Smooth muscle cell (in vitro differentiated cells): ENCODE results near the gene BIVM. TPM values are rescaled to one million over a fixed set of nuclear protein-coding genes. Genes with fewer than 3 reads are reported as not detected.

Experiments
- DNase-seq: peaks from one replicate; lab custom pipeline; 2025; ENCODE audit not compliant: unreplicated experiment; lab: John Stamatoyannopoulos, UW
- H2AFZ ChIP-seq: fragments of 200-600 bp; sonication (generic); 2 replicates; pipeline ENCODE4 v1.6.0; 2016; ENCODE audit warnings: antibody characterized with exemption, low read depth, mild to moderate bottlenecking
- H3F3A ChIP-seq: fragments of 200-600 bp; sonication (generic); 2 replicates; pipeline ENCODE4 v1.6.0; 2017; ENCODE audit warnings: antibody characterized with exemption, low read depth
- H3K27ac ChIP-seq: fragments of 200-600 bp; sonication (generic); 2 replicates; pipeline ENCODE4 v1.5.1; 2016; ENCODE audit warnings: low read depth, mild to moderate bottlenecking
- H3K27me3 ChIP-seq: fragments of 200-600 bp; sonication (generic); 2 replicates; pipeline ENCODE4 v1.6.1; 2016; ENCODE audit warnings: low read depth, mild to moderate bottlenecking
- H3K36me3 ChIP-seq: fragments of 200-600 bp; sonication (generic); 2 replicates; pipeline ENCODE4 v1.5.1; 2016; ENCODE audit warnings: low read depth
- H3K4me1 ChIP-seq: fragments of 200-600 bp; sonication (generic); 2 replicates; pipeline ENCODE4 v1.5.1; 2016; ENCODE audit warnings: low read depth
- H3K4me2 ChIP-seq: fragments of 200-600 bp; sonication (generic); 2 replicates; pipeline ENCODE4 v1.6.0; 2016; ENCODE audit warnings: mild to moderate bottlenecking
- H3K4me3 ChIP-seq: fragments of 200-600 bp; sonication (generic); 2 replicates; pipeline ENCODE4 v1.5.1; 2016; ENCODE audit warnings: mild to moderate bottlenecking
- H3K79me2 ChIP-seq: fragments of 200-600 bp; sonication (generic); 2 replicates; pipeline ENCODE4 v1.6.0; 2016; ENCODE audit warnings: low read depth, mild to moderate bottlenecking
- H3K9ac ChIP-seq: fragments of 200-600 bp; sonication (generic); 2 replicates; pipeline ENCODE4 v1.6.0; 2016; ENCODE audit warnings: low read depth
- H3K9me3 ChIP-seq: fragments of 200-600 bp; sonication (generic); replicated peaks from 2 replicates; pipeline ENCODE4 v1.5.1; 2016; ENCODE audit warnings: low read depth
- H4K20me1 ChIP-seq: fragments of 200-600 bp; sonication (generic); 2 replicates; pipeline ENCODE4 v1.6.0; 2016; ENCODE audit warnings: low read depth
- WGBS: methylation state at CpG from one replicate; pipeline ENCODE4 v1.1.7; 2016; ENCODE audit warnings: low lambda C conversion rate; 5-methylcytosine and 5-hydroxymethylcytosine counted together
- polyA plus RNA-seq: library from polyadenylated mRNA; unstranded; fragments of >200 nt; fragmentation: Nextera tagmentation; extraction: Ambion mirVana; gene quantifications from 2 replicates; pipeline ENCODE4 v1.2.1, GENCODE V29; 2016
- total RNA-seq: library from RNA; depleted of rRNA; stranded (reverse); fragments of >200 nt; gene quantifications from 2 replicates; pipeline ENCODE4 v1.2.3, GENCODE V29; 2014
- TF ChIP-seq, protein P1 (sequence below): fragments of 200-600 bp; sonication (generic); IDR thresholded peaks from 2 replicates; pipeline ENCODE4 v1.5.1; 2017; ENCODE audit warnings: borderline replicate concordance, mild to moderate bottlenecking, antibody characterized with exemption; ENCODE audit not compliant: insufficient read depth, poor library complexity, severe bottlenecking

The BIVM gene
- total and polyA plus RNA-seq, 2 experiments from 2014 or later, result 7.7 to 9.1 TPM

DNA sequence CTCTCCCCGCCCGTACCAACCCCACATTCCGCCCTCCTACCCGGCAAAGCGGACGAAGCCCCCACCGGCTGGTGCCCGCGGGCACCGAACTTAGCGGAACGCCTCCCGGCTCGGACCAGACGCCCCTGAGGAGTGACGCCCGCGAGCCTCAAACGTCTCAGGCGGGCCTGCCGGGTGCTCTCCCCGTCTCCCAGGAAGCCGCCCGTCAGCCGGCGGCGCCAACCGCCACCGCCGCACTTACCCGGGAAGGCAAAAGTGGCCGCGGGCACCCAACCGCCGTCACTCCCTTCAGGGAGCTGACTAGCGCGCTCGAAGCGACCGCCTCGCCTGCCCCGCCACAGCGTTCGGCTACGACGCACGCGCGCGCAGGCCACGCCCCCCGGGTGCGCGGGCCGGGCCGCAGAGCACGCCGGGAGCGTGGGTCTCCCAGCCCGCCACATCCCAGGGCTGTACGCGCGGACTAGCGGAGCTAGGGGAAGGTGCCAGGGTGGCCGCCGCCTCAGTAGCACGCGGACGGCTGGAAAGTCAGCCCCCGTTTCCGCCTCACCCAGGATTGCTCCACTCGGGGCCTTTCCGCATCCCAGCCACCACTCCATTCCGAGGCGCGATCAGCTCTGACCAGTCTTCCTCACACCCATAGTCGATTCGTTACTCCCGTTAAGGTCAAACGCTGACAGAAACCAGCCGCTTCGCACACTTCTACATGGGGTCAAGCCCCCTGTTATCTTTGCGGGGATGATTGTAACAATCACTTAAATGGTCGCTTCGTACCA is 25.3 kb upstream of the BIVM start, which contains the start of gene TEX30:
TEX30 (minus strand) TSS at position 346 of the 773 bp plus-strand sequence. CDS start 3,760 bp downstream, outside the sequence.
- DNase-seq, result peak; percentile 60
- peak within 1 kb of the TSS; percentile 100 for H2AFZ ChIP-seq
- no peaks in the 10 kb centered on the region for H3F3A ChIP-seq
- peaks cover 10% of the 10 kb centered on the region for H3K79me2 ChIP-seq
- no peaks in the 10 kb centered on the region for H3K27me3 ChIP-seq
- 11% methylated on average over 82 of the region's 85 CpGs for WGBS
- H3K4me1 ChIP-seq, result peaks cover 10% of the 10 kb centered on the region
- H3K4me2 ChIP-seq, result peak within 1 kb of the TSS; percentile 89
- H3K9me3 ChIP-seq, result no peaks in the 10 kb centered on the region
- TF ChIP-seq, protein P1, sequence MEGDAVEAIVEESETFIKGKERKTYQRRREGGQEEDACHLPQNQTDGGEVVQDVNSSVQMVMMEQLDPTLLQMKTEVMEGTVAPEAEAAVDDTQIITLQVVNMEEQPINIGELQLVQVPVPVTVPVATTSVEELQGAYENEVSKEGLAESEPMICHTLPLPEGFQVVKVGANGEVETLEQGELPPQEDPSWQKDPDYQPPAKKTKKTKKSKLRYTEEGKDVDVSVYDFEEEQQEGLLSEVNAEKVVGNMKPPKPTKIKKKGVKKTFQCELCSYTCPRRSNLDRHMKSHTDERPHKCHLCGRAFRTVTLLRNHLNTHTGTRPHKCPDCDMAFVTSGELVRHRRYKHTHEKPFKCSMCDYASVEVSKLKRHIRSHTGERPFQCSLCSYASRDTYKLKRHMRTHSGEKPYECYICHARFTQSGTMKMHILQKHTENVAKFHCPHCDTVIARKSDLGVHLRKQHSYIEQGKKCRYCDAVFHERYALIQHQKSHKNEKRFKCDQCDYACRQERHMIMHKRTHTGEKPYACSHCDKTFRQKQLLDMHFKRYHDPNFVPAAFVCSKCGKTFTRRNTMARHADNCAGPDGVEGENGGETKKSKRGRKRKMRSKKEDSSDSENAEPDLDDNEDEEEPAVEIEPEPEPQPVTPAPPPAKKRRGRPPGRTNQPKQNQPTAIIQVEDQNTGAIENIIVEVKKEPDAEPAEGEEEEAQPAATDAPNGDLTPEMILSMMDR, result no peak
- peak within 1 kb of the TSS; percentile 84 for H3K9ac ChIP-seq
- peak within 1 kb of the TSS; percentile 73 for H3K27ac ChIP-seq
- H4K20me1 ChIP-seq, result no peaks in the 10 kb centered on the region
- H3K4me3 ChIP-seq, result peak within 1 kb of the TSS; percentile 79
- H3K36me3 ChIP-seq, result no peaks in the 10 kb centered on the region

DNA sequence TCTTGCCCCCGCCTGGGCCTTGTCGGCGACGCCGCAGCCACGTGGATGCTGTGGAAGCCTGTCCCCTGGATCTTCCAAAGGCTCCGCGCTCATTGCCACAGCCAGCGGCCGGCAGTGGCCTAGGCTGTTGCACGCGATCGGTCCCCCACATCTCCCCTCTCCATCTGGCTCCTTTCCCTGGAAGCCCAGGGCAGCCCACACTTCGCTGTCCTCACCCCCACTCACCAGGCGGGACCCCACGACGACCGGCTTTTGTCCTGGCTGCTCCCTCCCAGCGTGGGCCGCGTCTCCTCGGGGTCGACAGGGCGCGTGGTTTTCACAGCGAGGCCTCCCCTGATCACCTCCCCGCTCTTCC is 24.7 kb upstream of the BIVM start:
- peak overlapping the region; percentile 79 for H3K4me3 ChIP-seq
- no peak for DNase-seq
- H3K79me2 ChIP-seq, result peaks cover 6% of the 10 kb centered on the region
- H3K9me3 ChIP-seq, result no peaks in the 10 kb centered on the region
- peaks cover 10% of the 10 kb centered on the region for H3K4me1 ChIP-seq
- H3K4me2 ChIP-seq, result peak overlapping the region; percentile 89
- TF ChIP-seq, protein P1, result no peak
- H3K36me3 ChIP-seq, result no peaks in the 10 kb centered on the region
- H4K20me1 ChIP-seq, result no peaks in the 10 kb centered on the region
- H3F3A ChIP-seq, result no peaks in the 10 kb centered on the region
- H3K27me3 ChIP-seq, result no peaks in the 10 kb centered on the region
- H3K9ac ChIP-seq, result no peak overlapping the region
- 97% methylated on average over 26 of the region's 27 CpGs for WGBS
- peak overlapping the region; percentile 100 for H2AFZ ChIP-seq
- peak overlapping the region; percentile 31 for H3K27ac ChIP-seq

DNA sequence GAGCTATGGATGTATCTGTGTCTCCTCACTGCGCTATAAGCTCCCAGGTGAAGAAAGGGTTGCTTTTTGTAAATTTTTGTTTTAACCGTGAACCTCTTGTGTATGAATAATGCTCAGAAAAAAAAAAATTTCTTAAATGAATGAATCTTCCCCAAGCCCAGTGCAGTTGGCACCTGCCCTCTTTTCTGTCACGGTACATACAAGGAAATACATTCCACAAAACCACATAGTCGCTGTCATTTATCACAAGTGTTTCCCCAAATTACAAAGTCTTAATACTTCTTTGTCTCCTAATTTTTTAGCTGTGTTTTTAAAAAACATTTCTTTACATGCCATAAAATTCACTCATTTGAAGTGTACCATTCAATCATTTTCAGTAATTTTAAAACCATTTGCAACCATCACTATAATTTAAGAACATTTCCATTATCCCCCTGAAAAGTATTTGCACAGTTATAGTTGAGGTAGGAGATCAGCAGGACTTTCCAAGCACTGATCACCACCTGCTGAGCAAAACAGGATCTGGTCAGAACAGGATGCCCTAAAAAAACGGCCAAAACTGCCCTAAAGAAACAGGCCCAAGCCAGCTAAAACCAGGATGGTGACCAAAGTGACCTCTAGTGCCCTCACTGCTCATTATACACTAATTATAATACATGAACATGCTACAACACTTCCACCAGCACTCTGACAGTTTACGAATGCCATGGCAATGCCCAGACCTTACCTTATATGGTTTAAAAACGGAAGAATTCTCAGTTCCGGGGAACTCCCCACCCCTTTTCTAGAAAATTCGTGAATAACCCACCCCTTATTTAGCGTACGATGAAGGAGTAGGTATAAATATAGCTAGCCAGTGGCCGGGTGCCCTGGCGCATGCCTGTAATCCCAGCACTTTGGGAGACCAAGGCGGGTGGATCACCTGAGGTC is 24.1 kb upstream of the BIVM start:
- Histone ChIP-seq H3K4me1 (peaks cover 10% of the 10 kb centered on the region), H3F3A (no peaks in the 10 kb centered on the region), H3K9ac (no peak overlapping the region), H3K27ac (no peak overlapping the region), H3K79me2 (peaks cover 6% of the 10 kb centered on the region), H2AFZ (peak overlapping the region; percentile 100), H3K4me3 (no peak overlapping the region), H3K9me3 (no peaks in the 10 kb centered on the region), H3K4me2 (no peak overlapping the region), H4K20me1 (no peaks in the 10 kb centered on the region), H3K36me3 (no peaks in the 10 kb centered on the region), H3K27me3 (no peaks in the 10 kb centered on the region)
- no peak for DNase-seq
- WGBS, result 93% methylated on average over 14 of the region's 14 CpGs
- TF ChIP-seq, protein P1, result no peak
